Activated CD4-positive, alpha-beta memory T cell treated with anti-CD3 and anti-CD28 coated beads for 36 hours (primary cell): ENCODE data around the gene ARPC5L. TPM values are rescaled to one million over a fixed set of nuclear protein-coding genes. Genes with fewer than 3 reads are reported as not detected.

ENCODE experiments used
- CTCF ChIA-PET: fragments of 350-600 bp; sonication (Branson Sonifier 250); formaldehyde crosslinking; loops from one replicate; lab custom pipeline; 2021; ENCODE audit warnings: antibody characterized with exemption, inconsistent platforms; lab: Charles Lee
- POLR2A ChIA-PET: fragments of 350-600 bp; sonication (Branson Sonifier 250); formaldehyde crosslinking; loops from one replicate; lab custom pipeline; 2021; ENCODE audit warnings: antibody characterized with exemption; lab: Charles Lee
- DNase-seq: peaks from one replicate; pipeline ENCODE4 v3.0.0-alpha.2; 2020
- H3K27ac Mint-ChIP-seq: one replicate; pipeline ENCODE4 v1.8.0; 2021; ENCODE audit warnings: mixed read lengths
- H3K27me3 Mint-ChIP-seq: one replicate; pipeline ENCODE4 v1.8.0; 2021; ENCODE audit warnings: mixed read lengths
- H3K36me3 Mint-ChIP-seq: one replicate; pipeline ENCODE4 v1.8.0; 2021; ENCODE audit warnings: mixed read lengths
- H3K4me1 Mint-ChIP-seq: one replicate; pipeline ENCODE4 v1.8.0; 2021; ENCODE audit warnings: low read depth, mixed read lengths
- H3K4me3 Mint-ChIP-seq: one replicate; pipeline ENCODE4 v1.8.0; 2021; ENCODE audit warnings: mild to moderate bottlenecking, mixed read lengths
- H3K9me3 Mint-ChIP-seq: one replicate; pipeline ENCODE4 v1.8.0; 2021; ENCODE audit warnings: mixed read lengths
- intact Hi-C: fragments of 100-400 bp; cut with micrococcal nuclease; formaldehyde crosslinking; loops from one replicate; pipeline ENCODE4 v1.15.1; 2023
- total RNA-seq, 2 experiments: library from RNA; stranded (reverse); gene quantifications; one replicate each; pipeline ENCODE4 v1.2.3, GENCODE V29; 2021

Gene ARPC5L
- total RNA-seq, 2 experiments from 2014 or later = 104 to 108 TPM

DNA sequence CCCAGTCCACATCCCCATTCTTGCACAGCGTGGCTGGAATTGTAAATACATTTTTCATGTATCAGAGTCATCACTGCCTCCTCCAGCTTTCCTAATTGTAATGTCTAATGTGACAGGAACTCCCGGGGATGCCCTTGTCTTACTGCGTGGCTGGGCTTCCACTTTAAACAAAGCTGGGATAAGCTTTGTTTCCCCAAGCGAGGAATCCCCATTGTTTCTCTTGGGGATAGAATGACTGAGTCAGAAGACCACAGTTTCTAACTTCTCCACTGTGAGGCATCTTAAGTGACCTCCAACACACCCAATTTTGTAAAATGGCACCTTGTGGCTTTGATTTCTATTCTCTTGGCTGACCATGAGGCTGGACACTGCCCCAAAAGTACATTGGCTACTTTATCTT, 22.4 kb downstream of the ARPC5L start:
- Mint-ChIP-seq H3K27ac (no peak overlapping the region), H3K36me3 (peaks cover 22% of the 10 kb centered on the region)

DNA sequence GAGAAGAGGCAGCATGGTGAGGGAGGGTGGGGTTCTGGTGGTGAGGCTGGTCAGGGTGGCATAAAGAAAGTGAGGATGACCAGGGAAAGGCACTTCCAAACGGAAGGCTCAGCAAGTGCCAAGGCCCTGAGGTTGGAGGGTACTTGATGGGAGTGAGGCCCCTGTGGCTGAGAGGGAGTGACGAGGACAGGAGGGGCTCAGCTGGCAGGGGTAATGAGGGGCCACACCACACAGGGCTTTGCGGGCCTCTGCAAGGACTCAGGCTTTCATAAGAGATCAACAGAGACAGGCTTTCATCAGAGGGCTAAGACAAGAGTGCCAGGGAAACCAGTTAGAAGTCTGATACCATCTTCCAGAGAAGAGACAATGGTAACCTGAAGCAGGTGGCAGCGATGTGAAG, 23.6 kb downstream of the ARPC5L start:
- peaks cover 31% of the 10 kb centered on the region for H3K36me3 Mint-ChIP-seq
- H3K27ac Mint-ChIP-seq = no peak overlapping the region
- H3K27me3 Mint-ChIP-seq = no peaks in the 10 kb centered on the region
- CTCF ChIA-PET = no interaction called here
- no peaks in the 10 kb centered on the region for H3K9me3 Mint-ChIP-seq
- intact Hi-C loops = no loop called here
- POLR2A ChIA-PET = no interaction called here
- H3K4me1 Mint-ChIP-seq = no peaks in the 10 kb centered on the region
- H3K4me3 Mint-ChIP-seq = no peak overlapping the region
- DNase-seq = no peak

More for the DNA sequence above, 22.4 kb downstream of the ARPC5L start:
- H3K4me3 Mint-ChIP-seq = no peak overlapping the region
- intact Hi-C loops = no loop called here
- no peaks in the 10 kb centered on the region for H3K9me3 Mint-ChIP-seq
- H3K4me1 Mint-ChIP-seq = no peaks in the 10 kb centered on the region
- H3K27me3 Mint-ChIP-seq = no peaks in the 10 kb centered on the region
- ChIA-PET CTCF (no interaction called here), POLR2A (no interaction called here)
- no peak for DNase-seq

DNA sequence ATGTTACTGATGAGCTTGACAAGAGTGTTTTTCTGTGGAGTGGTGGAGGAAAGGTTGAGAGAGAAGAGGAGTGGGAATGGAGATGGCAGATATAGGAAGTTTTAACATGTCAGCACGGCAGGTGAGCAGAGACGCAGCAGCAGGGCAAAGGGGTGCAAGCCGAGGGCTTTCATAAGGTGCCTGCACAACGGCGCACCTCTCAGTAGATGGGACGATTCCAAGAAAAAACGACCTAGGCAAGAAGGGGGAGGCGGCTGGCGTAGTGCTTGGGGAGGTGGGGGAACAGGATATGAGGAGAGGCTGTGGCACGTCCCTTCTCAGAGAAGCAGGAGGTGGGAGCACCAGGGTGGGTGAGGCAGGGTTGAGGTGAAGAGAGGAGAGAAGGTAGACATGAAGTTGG, 24.5 kb downstream of the ARPC5L start:
- POLR2A ChIA-PET = no interaction called here
- Mint-ChIP-seq H3K4me1 (no peaks in the 10 kb centered on the region), H3K4me3 (no peak overlapping the region), H3K9me3 (no peaks in the 10 kb centered on the region), H3K36me3 (peaks cover 39% of the 10 kb centered on the region), H3K27me3 (no peaks in the 10 kb centered on the region), H3K27ac (no peak overlapping the region)
- intact Hi-C loops = no loop called here
- CTCF ChIA-PET = no interaction called here
- DNase-seq = no peak

DNA sequence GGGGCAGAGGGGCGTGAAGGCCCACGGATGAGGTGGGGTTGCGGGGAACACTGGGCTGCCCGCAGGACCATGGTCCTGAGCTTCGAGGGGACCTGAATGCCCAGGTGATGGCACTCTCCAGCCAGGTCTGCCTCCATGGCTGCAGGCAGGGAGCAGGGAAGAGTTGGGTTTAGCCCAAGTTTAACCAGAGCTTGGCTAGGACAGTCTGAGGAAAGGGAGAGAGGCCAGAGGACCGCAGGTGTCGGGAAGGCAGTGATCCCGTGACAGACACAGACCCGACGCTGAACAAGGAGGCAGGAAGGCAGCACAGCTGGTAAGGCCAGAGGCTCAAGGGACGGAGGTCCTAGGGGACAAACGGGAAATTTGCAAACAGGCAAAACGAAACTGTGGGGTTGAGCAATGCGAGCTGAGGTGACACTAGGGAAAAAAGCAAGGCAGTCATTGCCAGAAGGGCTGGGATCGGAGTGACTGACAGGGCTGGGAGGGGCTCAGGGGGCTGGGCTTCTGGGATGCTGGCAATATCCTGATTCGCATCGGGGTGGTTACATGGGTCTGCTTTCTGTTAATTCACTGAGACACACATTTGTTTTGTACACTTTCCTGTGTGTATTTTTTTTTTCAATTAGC, 25.0 kb downstream of the ARPC5L start:
- Mint-ChIP-seq H3K27me3 (no peaks in the 10 kb centered on the region), H3K27ac (no peak overlapping the region), H3K4me3 (no peak overlapping the region), H3K4me1 (no peaks in the 10 kb centered on the region), H3K36me3 (peaks cover 35% of the 10 kb centered on the region), H3K9me3 (no peaks in the 10 kb centered on the region)
- intact Hi-C loops = no loop called here
- DNase-seq = no peak
- CTCF ChIA-PET = no interaction called here
- POLR2A ChIA-PET = no interaction called here

DNA sequence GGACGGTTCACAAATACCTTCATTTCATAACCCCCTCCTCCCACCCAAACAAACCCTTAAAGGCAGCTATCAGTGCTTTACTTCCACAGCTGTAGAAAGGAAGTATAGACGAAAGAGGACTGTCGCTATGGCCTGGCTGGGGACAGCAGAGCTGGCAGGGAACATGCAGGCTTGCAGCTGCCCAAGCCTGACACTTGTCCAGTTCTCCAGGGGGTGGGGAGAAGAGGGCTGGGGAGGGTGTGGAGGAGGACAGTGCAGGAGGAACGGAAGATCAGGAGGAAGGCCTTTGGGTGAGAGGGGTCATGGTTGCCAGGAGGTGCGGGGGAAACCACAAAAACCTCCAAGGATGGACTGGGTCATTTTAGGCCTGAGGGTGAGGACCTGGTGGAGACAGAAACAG, 25.9 kb downstream of the ARPC5L start:
- H3K4me3 Mint-ChIP-seq = no peak overlapping the region
- H3K27ac Mint-ChIP-seq = no peak overlapping the region
- intact Hi-C loops = no loop called here
- POLR2A ChIA-PET = no interaction called here
- no peak for DNase-seq
- no peaks in the 10 kb centered on the region for H3K9me3 Mint-ChIP-seq
- H3K4me1 Mint-ChIP-seq = no peaks in the 10 kb centered on the region
- H3K36me3 Mint-ChIP-seq = peaks cover 35% of the 10 kb centered on the region
- H3K27me3 Mint-ChIP-seq = no peaks in the 10 kb centered on the region
- CTCF ChIA-PET = no interaction called here

- CTCF ChIA-PET = no interaction called here
- intact Hi-C loops = no loop called here
Measured at GRCh38 chr9:124889006-124889405, 27.1 kb downstream of the ARPC5L start.

DNA sequence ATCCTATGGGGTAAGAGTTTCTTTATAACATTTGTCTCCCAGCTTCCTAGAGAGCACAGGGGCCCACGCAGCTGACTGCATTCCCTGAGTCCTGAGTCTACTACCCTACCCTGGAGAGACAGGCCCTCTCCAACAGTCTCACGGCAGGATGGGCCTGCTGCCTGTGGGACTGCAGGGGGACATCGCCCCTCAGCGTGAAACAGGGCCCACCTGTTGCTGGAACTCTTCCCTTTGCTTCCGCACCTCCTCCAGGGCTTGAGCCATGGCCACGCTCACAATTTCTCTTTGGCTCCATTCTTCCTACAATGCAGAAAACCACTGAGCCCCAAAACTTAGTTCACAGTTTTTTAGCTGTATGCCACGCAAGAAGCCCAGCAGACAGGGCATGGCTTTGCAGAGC, 28.2 kb downstream of the ARPC5L start:
- no peaks in the 10 kb centered on the region for H3K27me3 Mint-ChIP-seq
- no peak overlapping the region for H3K4me3 Mint-ChIP-seq
- no peak for DNase-seq
- ChIA-PET CTCF (no interaction called here), POLR2A (no interaction called here)
- intact Hi-C loops = no loop called here
- peaks cover 8% of the 10 kb centered on the region for H3K4me1 Mint-ChIP-seq
- no peaks in the 10 kb centered on the region for H3K9me3 Mint-ChIP-seq
- H3K36me3 Mint-ChIP-seq = peaks cover 47% of the 10 kb centered on the region
- no peak overlapping the region for H3K27ac Mint-ChIP-seq

More at GRCh38 chr9:124889006-124889405, 27.1 kb downstream of the ARPC5L start:
- DNase-seq = no peak
- POLR2A ChIA-PET = no interaction called here
- Mint-ChIP-seq H3K27ac (no peak overlapping the region), H3K27me3 (no peaks in the 10 kb centered on the region), H3K4me3 (no peak overlapping the region), H3K9me3 (no peaks in the 10 kb centered on the region), H3K36me3 (peaks cover 43% of the 10 kb centered on the region), H3K4me1 (no peaks in the 10 kb centered on the region)

GRCh38 chr9:124894035-124894740, 32.3 kb downstream of the ARPC5L start:
- Mint-ChIP-seq H3K4me1 (peaks cover 11% of the 10 kb centered on the region), H3K27me3 (no peaks in the 10 kb centered on the region), H3K4me3 (no peak overlapping the region), H3K9me3 (no peaks in the 10 kb centered on the region), H3K27ac (no peak overlapping the region), H3K36me3 (peaks cover 57% of the 10 kb centered on the region)
- intact Hi-C loops = loop anchor here (1.0 kb wide), 1 partner anchor 120 kb away; no protein-coding TSS in a partner anchor
- CTCF ChIA-PET = interaction anchor here (0.6 to 2.0 kb wide), 9 partner anchors 15 to 250 kb away, joined by 3 to 13 read pairs (median 4); partner anchors contain the start of genes NR6A1, RPL35 and WDR38
- DNase-seq = no peak
- POLR2A ChIA-PET = no interaction called here

DNA sequence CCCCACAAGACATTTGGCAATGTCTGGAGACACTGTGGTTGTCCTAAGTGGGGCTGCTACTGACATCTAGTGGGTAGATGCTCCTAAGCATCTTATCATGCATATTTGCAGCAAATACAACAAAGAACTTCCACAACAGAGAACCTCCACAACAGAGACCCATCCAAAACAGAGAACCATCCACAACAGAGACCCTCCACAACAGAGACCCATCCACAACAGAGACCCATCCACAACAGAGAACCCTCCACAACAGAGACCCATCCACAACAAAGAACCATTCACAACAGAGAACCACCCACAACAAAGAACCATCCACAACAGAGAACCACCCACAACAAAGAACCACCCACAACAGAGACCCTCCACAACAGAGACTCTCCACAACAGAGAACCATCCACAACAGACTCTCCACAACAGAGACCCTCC, 32.8 kb downstream of the ARPC5L start:
- Mint-ChIP-seq H3K9me3 (no peaks in the 10 kb centered on the region), H3K27me3 (no peaks in the 10 kb centered on the region), H3K27ac (no peak overlapping the region), H3K4me1 (peaks cover 11% of the 10 kb centered on the region), H3K4me3 (no peak overlapping the region), H3K36me3 (peaks cover 56% of the 10 kb centered on the region)
- peak; percentile 29 for DNase-seq
- intact Hi-C loops = loop anchor here (1.0 kb wide), 1 partner anchor 120 kb away; no protein-coding TSS in a partner anchor
- ChIA-PET CTCF (interaction anchor here (0.9 to 1.8 kb wide), 4 partner anchors 21 to 123 kb away, joined by 3 to 13 read pairs (median 5); partner anchors contain the start of genes NR6A1 and RPL35), POLR2A (no interaction called here)

- intact Hi-C loops = no loop called here
- H3K36me3 Mint-ChIP-seq = peaks cover 49% of the 10 kb centered on the region
- no peak overlapping the region for H3K4me3 Mint-ChIP-seq
- ChIA-PET CTCF (no interaction called here), POLR2A (no interaction called here)
- H3K4me1 Mint-ChIP-seq = peaks cover 11% of the 10 kb centered on the region
- DNase-seq = no peak
- H3K27me3 Mint-ChIP-seq = no peaks in the 10 kb centered on the region
- no peaks in the 10 kb centered on the region for H3K9me3 Mint-ChIP-seq
- no peak overlapping the region for H3K27ac Mint-ChIP-seq
Measured at GRCh38 chr9:124897570-124898460, 35.9 kb downstream of the ARPC5L start.

DNA sequence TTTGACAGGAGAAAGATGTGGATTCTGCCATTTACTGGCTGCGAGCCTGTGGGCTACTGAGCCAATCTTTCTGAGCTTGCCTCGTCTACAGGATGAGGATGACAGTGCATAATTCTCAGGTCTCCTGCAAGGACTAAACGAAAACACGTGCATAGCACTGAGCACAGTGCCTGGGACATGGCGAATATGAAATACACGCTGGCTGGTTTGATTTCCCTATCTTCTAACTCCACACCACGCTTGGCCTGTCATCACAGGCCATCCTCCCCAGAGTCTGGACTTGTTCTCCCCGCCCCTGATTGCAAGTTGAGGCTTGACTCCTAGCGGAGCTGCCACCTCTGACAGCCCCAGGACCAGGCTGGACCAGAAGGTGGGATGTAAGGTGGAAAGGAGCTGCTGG, 37.9 kb downstream of the ARPC5L start:
- Mint-ChIP-seq H3K4me1 (peaks cover 7% of the 10 kb centered on the region), H3K36me3 (peaks cover 47% of the 10 kb centered on the region), H3K27ac (no peak overlapping the region), H3K9me3 (no peaks in the 10 kb centered on the region), H3K27me3 (no peaks in the 10 kb centered on the region), H3K4me3 (no peak overlapping the region)
- intact Hi-C loops = no loop called here
- DNase-seq = no peak
- POLR2A ChIA-PET = no interaction called here
- CTCF ChIA-PET = no interaction called here

DNA sequence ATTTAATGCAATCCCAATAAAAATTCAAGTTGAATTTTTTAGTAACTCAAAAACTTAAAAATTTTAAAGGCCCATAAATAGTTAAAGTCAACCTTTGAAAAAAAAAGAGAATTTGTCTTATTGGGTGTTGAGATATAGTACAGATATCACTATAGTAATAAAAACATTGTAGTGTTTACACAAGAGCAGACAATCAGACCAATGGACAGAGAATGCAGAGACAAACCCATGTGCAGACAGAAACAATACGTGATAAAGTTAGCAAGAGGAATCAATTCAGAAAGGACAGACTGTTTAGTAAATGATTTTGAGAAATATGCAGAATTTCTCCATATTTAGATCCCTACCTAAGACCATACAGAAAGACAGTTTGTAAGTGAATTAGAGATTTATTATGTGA, 45.0 kb downstream of the ARPC5L start:
- Mint-ChIP-seq H3K4me3 (no peak overlapping the region), H3K4me1 (no peaks in the 10 kb centered on the region), H3K27ac (no peak overlapping the region), H3K36me3 (peaks cover 41% of the 10 kb centered on the region), H3K9me3 (no peaks in the 10 kb centered on the region), H3K27me3 (no peaks in the 10 kb centered on the region)
- ChIA-PET POLR2A (no interaction called here), CTCF (interaction anchor here (1.0 kb wide), 1 partner anchor 54 kb away, joined by 3 read pairs; the partner anchor contains the start of gene WDR38)
- intact Hi-C loops = no loop called here
- no peak for DNase-seq
